ENCODE measurements around the gene GALNS.

DNA sequence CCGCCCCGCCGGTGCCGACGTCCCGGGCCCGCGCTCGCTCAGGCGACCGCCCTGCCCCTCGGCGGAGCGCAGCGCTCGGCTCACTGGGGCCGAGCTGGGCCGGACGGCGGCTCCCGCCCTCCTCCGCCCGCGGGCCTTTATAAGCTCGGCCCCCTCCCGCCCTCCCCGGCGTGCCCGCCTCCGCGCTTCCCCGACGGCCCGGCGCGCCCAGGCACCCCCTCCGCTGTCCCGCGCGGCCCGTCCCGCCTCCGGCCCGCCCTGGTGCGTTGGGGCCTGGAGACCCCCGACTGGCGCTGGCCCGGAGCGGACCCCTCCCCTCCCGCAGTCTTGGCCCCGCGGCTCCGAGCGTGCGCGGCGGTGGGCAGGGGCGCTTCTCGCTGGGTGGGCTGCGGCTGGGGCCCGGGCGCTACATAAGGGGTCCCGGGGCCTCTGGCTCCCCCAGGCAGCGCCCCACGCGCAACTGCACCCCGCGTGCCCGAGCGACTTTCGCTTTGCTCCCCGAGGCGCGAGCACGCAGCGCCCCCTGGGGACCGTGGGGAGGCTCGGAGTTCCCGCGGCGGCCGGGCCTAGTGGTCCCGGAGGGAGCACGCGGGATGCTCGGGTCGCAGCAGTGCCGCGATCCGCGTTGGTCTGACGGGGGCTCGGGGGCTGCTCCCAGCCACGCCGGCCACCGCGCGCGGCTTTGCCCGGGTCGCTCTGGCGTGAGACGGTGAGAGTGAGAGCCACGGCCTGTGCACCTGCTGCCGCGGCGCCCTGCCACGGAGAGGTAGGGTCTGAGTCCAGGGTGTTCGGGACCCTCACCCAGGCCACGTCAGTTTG lies 71.4 kb downstream of the GALNS start, which contains the start of gene PIEZO1:
- TF ChIP-seq POLR2A (IDR thresholded peaks at IDR 0.05; ENCODE audit: low read depth, low read length) (peak; percentile 87), POLR2AphosphoS5 (IDR thresholded peaks at IDR 0.05; ENCODE audit: low read depth, low read length) (peak; percentile 72), POU2F2 (IDR thresholded peaks at IDR 0.05; ENCODE audit: low read depth, low read length) (no peak)
